GM20431 (cell line): ENCODE data around the gene TMPRSS11D.

ENCODE experiments used
- in situ Hi-C: fragments of 300-500 bp; cut with MseI, MboI; formaldehyde crosslinking; loops from one replicate; pipeline ENCODE4 v1.15.0; 2020; ENCODE audit warnings: low sequenced_read_pairs; ENCODE audit not compliant: unreplicated experiment

Gene TMPRSS11D

GRCh38 chr4:67883902-67884301, at the start of gene TMPRSS11D:
TMPRSS11D (minus strand) TSS chr4:67884002; CDS start chr4:67883933, 69 bp downstream.
- in situ Hi-C loops = no loop called here

GRCh38 chr4:67933038-67933437, 49.2 kb upstream of the TMPRSS11D start:
- in situ Hi-C loops = no loop called here

- in situ Hi-C loops = no loop called here
Observed at GRCh38 chr4:67931256-67931655, 47.5 kb upstream of the TMPRSS11D start.

- in situ Hi-C loops = no loop called here
Observed at GRCh38 chr4:67929426-67929825, 45.6 kb upstream of the TMPRSS11D start.

- in situ Hi-C loops = no loop called here
Observed at GRCh38 chr4:67928546-67928945, 44.7 kb upstream of the TMPRSS11D start.

GRCh38 chr4:67927251-67927650, 43.4 kb upstream of the TMPRSS11D start:
- in situ Hi-C loops = no loop called here

GRCh38 chr4:67926485-67926884, 42.7 kb upstream of the TMPRSS11D start:
- in situ Hi-C loops = no loop called here

- in situ Hi-C loops = loop anchor here (25.0 kb wide), 1 partner anchor 385 kb away; the partner anchor contains the start of gene CENPC
Observed at GRCh38 chr4:67922697-67923096, 38.9 kb upstream of the TMPRSS11D start.

- in situ Hi-C loops = loop anchor here (25.0 kb wide), 1 partner anchor 381 kb away; the partner anchor contains the start of gene CENPC
Observed at GRCh38 chr4:67918428-67918827, 34.6 kb upstream of the TMPRSS11D start.

GRCh38 chr4:67915400-67915966, 31.7 kb upstream of the TMPRSS11D start:
- in situ Hi-C loops = loop anchor here (25.0 kb wide), 1 partner anchor 378 kb away; the partner anchor contains the start of gene CENPC

- in situ Hi-C loops = loop anchor here (25.0 kb wide), 1 partner anchor 375 kb away; the partner anchor contains the start of gene CENPC
Observed at GRCh38 chr4:67912080-67912479, 28.3 kb upstream of the TMPRSS11D start.

GRCh38 chr4:67911638-67912037, 27.8 kb upstream of the TMPRSS11D start:
- in situ Hi-C loops = loop anchor here (25.0 kb wide), 1 partner anchor 374 kb away; the partner anchor contains the start of gene CENPC

- in situ Hi-C loops = loop anchor here (25.0 kb wide), 1 partner anchor 374 kb away; the partner anchor contains the start of gene CENPC
Observed at GRCh38 chr4:67911141-67911540, 27.3 kb upstream of the TMPRSS11D start.

GRCh38 chr4:67910585-67910905, 26.7 kb upstream of the TMPRSS11D start:
- in situ Hi-C loops = loop anchor here (25.0 kb wide), 1 partner anchor 373 kb away; the partner anchor contains the start of gene CENPC

- in situ Hi-C loops = loop anchor here (25.0 kb wide), 1 partner anchor 373 kb away; the partner anchor contains the start of gene CENPC
Observed at GRCh38 chr4:67909905-67910584, 26.2 kb upstream of the TMPRSS11D start.

- in situ Hi-C loops = loop anchor here (25.0 kb wide), 1 partner anchor 370 kb away; the partner anchor contains the start of gene CENPC
Observed at GRCh38 chr4:67907650-67908049, 23.8 kb upstream of the TMPRSS11D start.

- in situ Hi-C loops = no loop called here
Observed at GRCh38 chr4:67899096-67899495, 15.3 kb upstream of the TMPRSS11D start.

GRCh38 chr4:67897686-67898085, 13.9 kb upstream of the TMPRSS11D start:
- in situ Hi-C loops = no loop called here

GRCh38 chr4:67896421-67897065, 12.7 kb upstream of the TMPRSS11D start:
- in situ Hi-C loops = no loop called here

- in situ Hi-C loops = no loop called here
Observed at GRCh38 chr4:67894659-67895058, 10.9 kb upstream of the TMPRSS11D start.

GRCh38 chr4:67892905-67893304, 9.1 kb upstream of the TMPRSS11D start:
- in situ Hi-C loops = no loop called here
